VCaP (cell line): ENCODE measurements around the gene C3orf20.

Experiments
- H3K27ac ChIP-seq: fragments of 450-650 bp; 2 replicates; pipeline ENCODE4 v1.5.1; 2017
- TF ChIP-seq, protein P1 (sequence below): fragments of 450-650 bp; conservative IDR thresholded peaks from 2 replicates; pipeline ENCODE4 v1.5.1; 2017; ENCODE audit warnings: mild to moderate bottlenecking, moderate library complexity

C3orf20 gene

DNA sequence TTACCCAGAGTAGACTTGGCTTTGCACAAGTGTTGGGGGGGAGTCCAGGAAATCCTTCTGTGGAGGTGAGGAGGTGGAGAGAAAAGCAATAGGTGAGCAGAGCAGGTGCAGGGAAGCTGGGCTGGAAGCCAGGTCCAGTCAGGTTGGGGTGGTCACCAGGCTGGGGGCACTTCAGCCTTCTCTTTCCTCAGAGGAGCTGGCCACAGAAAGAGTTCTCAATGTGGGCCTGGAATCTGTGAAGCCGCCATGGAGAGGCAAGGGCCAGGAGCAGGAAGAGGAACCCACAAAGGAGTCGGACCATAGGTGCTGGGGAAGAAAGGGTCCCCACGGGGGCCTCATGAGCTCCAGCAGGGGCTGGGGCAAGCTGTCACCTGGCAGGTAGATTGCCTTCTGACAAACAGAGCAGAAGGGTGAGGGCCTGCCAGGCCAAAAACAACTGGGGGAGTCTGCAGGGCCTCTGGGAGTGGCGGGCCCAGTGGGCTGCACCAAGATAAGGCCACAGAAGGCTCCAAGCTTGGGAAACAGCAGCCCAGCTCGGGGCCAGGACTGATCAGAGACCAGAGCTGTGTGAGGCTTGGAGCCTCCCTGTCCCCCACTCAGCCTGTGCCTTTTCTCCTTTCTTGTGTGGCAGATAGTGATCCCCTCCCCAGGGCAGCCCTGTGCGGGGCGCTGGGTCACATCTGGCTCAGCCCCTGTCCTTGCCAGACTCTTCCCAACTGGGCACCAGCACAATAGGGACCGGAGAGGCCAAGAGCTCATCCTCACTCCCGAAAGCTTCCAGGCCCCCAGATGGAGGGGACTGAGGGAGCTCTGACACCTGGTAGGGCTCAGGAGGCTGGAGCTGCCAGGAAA is 90.9 kb downstream of the C3orf20 start:
- H3K27ac ChIP-seq: no peak overlapping the region
- TF ChIP-seq, protein P1, sequence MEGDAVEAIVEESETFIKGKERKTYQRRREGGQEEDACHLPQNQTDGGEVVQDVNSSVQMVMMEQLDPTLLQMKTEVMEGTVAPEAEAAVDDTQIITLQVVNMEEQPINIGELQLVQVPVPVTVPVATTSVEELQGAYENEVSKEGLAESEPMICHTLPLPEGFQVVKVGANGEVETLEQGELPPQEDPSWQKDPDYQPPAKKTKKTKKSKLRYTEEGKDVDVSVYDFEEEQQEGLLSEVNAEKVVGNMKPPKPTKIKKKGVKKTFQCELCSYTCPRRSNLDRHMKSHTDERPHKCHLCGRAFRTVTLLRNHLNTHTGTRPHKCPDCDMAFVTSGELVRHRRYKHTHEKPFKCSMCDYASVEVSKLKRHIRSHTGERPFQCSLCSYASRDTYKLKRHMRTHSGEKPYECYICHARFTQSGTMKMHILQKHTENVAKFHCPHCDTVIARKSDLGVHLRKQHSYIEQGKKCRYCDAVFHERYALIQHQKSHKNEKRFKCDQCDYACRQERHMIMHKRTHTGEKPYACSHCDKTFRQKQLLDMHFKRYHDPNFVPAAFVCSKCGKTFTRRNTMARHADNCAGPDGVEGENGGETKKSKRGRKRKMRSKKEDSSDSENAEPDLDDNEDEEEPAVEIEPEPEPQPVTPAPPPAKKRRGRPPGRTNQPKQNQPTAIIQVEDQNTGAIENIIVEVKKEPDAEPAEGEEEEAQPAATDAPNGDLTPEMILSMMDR: no peak

DNA sequence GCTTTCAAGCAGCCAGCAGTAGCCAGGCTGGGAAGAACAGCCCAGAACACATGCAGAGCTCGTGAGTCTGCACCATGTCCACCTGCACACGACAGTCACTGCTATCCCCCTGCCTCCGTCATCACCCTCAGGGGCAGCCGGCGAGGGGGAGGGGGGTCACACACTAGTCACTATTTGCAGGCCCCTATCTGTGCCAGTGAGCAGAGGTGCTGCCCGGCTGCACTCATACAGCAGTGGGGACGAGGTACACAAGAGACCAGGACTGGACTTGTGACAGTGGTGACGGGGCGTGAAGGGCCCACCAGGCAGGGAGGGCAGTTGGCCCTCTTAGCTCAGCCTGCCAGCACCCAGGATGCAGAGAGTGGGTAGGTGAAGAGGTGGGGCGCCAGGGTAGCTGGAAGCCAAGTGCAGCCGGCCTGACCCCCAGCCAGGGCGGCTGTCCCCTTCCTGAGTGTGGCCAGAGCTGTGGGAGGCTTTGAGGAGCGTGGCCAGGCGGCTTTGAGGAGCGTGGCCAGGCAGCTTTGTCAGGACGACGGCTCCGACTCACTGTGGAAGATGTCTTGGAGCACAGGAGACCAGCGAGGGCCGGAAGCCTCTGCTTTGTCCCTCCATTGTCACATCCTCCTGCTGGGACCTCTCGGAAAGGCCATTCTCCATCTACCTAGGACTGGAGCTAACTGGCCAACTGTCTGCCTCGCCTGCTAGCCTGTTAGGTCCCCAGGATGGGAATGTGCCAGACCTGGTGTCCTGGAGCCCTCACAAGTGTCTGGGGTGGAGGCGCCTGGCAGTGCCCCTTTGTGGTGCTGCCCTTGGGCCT is 91.7 kb downstream of the C3orf20 start:
- TF ChIP-seq, protein P1: no peak
- no peak overlapping the region for H3K27ac ChIP-seq

DNA sequence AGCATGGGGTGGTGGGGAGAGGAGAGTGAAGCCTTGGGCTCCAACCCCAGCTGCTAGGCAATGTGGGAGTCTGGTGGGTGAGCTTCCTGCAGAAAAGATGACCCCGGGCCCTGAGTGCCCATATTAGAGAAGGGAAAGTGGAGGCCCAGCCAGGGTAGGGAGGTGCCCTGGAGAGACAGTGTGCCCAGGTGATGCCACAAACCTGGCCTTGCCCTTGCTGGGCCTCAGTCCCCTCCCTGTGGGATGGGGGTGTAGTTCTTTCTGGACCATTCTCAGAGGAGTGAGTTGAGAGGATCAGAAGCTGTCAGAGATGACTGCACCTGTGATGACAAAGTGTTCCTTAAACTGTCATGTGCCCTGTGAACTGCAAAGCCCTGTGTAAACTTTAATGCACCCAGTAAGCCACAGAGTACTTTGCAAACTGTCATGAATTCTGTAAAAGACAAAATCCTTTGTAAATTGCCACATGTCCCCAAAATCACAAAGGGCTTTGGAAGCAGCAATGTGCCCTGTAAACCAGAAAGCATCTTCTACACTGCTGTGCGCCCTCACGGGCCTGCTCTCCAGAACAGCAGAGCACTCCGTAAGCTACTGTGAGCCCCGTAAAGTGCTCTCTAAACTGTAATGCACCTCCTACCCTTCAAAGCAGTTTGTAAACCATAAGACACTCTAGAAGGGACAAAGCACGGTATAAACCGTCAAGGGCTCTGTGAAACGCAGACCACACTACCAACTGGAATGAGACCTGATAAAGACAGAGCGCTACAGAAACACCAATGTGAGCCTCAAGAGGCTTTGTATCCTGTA is 92.5 kb downstream of the C3orf20 start:
- TF ChIP-seq, protein P1: no peak
- no peak overlapping the region for H3K27ac ChIP-seq

DNA sequence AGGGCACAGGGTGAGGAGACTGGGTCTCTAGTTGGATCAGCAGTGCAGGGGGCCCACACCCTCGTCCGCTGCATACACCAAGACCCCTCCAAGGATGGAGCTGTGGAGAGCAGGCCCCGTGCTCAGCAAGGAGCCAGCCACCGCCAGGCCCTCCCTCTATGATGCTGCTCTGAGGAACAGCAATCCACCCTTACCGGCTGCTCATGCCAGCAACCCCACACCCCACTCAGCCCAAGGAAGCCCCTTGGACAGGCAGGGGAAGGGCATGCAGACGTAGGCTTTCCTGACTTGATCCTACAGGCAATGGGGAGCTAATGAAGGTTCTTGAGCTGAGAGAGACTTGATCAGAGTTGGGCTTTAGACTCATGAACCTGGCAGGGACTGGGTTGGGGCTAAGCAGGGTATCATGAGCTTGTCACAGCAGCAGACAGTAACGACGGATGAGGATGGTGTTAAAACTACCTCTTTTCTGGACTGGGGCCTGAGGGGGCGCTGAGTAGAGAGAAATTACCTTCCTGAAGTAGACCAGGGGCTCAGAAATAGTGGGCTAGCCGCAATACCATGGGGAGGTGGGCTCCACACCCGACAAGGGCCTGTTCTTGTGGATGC is 93.3 kb downstream of the C3orf20 start:
- TF ChIP-seq, protein P1: no peak
- no peak overlapping the region for H3K27ac ChIP-seq

DNA sequence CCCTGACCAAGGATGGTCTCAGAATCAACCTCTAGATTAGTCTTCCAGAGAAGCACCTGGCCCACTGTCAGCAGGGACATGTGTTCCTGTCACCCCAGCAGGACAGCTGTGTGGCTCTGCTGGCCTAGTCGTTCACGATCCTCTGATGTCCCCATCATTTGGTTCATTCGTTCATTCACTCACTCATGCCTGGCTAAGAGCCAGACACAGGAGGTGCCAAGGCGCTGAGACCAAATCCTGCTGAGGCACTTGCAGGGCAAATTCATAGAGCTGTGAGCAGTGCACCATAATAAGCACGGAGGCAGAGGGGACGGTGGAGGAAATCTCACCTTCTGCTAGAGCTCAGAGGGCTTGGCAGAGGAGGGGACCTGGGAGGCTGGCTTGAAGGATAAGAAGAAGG is 93.9 kb downstream of the C3orf20 start:
- TF ChIP-seq, protein P1: no peak
- H3K27ac ChIP-seq: no peak overlapping the region

DNA sequence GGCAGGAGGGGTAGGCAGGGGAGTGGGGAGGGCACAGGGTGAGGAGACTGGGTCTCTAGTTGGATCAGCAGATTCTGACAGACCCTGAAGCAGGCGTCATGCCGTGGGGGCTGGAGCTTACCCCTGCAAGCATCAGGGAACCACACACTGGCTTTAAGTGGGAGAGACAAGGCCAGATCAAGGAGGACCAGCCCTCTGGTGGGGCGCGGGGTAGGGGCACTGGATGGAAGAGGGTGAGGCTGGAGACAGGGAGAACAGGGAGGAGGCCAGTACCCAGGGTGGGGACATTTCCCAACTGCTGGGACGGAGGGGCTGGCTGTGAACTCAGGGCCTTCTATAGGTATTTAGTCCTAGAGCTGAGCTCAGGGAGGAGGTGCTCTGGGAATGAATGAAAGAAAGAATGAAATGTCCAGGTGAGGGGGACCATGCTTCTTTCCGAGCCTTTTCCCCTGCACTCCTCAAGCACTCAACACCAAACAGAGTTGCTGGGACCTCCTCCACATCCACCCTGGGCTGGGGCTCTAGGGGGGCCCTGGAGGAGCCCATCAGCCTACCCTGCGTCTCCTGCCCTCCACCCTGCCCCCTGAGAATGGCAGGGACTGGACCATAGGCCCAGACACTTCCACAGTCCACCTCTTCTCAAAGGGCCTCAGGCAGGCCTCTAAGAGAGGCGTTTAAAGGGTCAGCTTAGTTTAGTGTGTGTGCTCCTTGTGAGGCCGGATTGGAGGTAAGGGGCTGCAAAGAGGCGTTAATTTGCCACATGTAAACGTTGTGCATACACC is 94.8 kb downstream of the C3orf20 start:
- H3K27ac ChIP-seq: no peak overlapping the region; the same call in 1 of the 2 replicates
- TF ChIP-seq, protein P1: no peak
